Liver (tissue), 9 donors: ENCODE measurements around the gene NRG2. TPM values are rescaled to one million over a fixed set of nuclear protein-coding genes. Genes with fewer than 3 reads are reported as not detected.

Experiments
- DNase-seq: peaks from one replicate; pipeline ENCODE4 v3.0.0-alpha.2; 2017; ENCODE audit warnings: low spot score
- H3K27ac ChIP-seq, 2 donors: one replicate each; pipeline ENCODE4 v1.7.0; 2013; ENCODE audit warnings: inconsistent platforms in 2 of 2, low read length in 2 of 2, control low read depth in 1 of 2, low read depth in 1 of 2, mild to moderate bottlenecking in 1 of 2
- H3K27me3 ChIP-seq, 4 donors: one replicate each; pipeline versions ENCODE4 v1.6.1 to v1.7.0; 2013; ENCODE audit warnings: low read length in 3 of 4, inconsistent platforms in 1 of 4, mild to moderate bottlenecking in 1 of 4, moderate library complexity in 1 of 4; ENCODE audit not compliant: control insufficient read depth in 4 of 4, insufficient read depth in 4 of 4
- H3K36me3 ChIP-seq, 4 donors: one replicate each; pipeline versions ENCODE4 v1.6.1 to v1.7.0; 2013; ENCODE audit warnings: low read length in 3 of 4, mild to moderate bottlenecking in 3 of 4, low read depth in 1 of 4, moderate library complexity in 1 of 4; ENCODE audit not compliant: control insufficient read depth in 4 of 4, insufficient read depth in 3 of 4
- H3K4me1 ChIP-seq, 4 donors: one replicate each; pipeline versions ENCODE4 v1.6.1 to v1.7.0; 2013; ENCODE audit warnings: low read length in 3 of 4, mild to moderate bottlenecking in 3 of 4, moderate library complexity in 1 of 4; ENCODE audit not compliant: control insufficient read depth in 4 of 4, insufficient read depth in 4 of 4
- H3K4me3 ChIP-seq, 3 donors: one replicate each; pipeline versions ENCODE4 v1.6.1 to v1.7.0; 2013; ENCODE audit warnings: low read length in 3 of 3, control low read depth in 1 of 3, low read depth in 1 of 3, mild to moderate bottlenecking in 1 of 3
- H3K9ac ChIP-seq, 2 donors: one replicate each; pipeline ENCODE4 v1.7.0; 2013; ENCODE audit warnings: low read length in 2 of 2, mild to moderate bottlenecking in 2 of 2, moderate library complexity in 2 of 2, control low read depth in 1 of 2, low read depth in 1 of 2
- H3K9me3 ChIP-seq, 4 donors: one replicate each; pipeline versions ENCODE4 v1.6.1 to v1.7.0; 2013; ENCODE audit warnings: low read length in 3 of 4; ENCODE audit not compliant: control insufficient read depth in 4 of 4
- EGR1 ChIP-seq, 2 donors: IDR thresholded peaks; 2 replicates each; pipeline ENCODE4 v1.6.1; 2016 to 2018; ENCODE audit warnings: antibody characterized with exemption in 2 of 2, low read depth in 2 of 2
- FOXA1 ChIP-seq: IDR thresholded peaks from 2 replicates; pipeline ENCODE4 v1.6.1; 2016; ENCODE audit warnings: antibody characterized with exemption
- FOXA2 ChIP-seq: IDR thresholded peaks from 2 replicates; pipeline ENCODE4 v1.6.1; 2016; ENCODE audit warnings: antibody characterized with exemption
- HNF4A ChIP-seq, 2 donors: conservative IDR thresholded peaks; 2 replicates each; pipeline ENCODE4 v1.6.1; 2016; ENCODE audit warnings: antibody characterized with exemption in 2 of 2, mild to moderate bottlenecking in 2 of 2
- HNF4G ChIP-seq: IDR thresholded peaks from 2 replicates; pipeline ENCODE4 v1.6.1; 2016; ENCODE audit warnings: antibody characterized with exemption
- NR2F2 ChIP-seq: IDR thresholded peaks from 2 replicates; pipeline ENCODE4 v1.6.1; 2016; ENCODE audit warnings: antibody characterized with exemption
- RAD21 ChIP-seq, 2 donors: IDR thresholded peaks; 2 replicates each; pipeline ENCODE4 v1.6.1; 2016; ENCODE audit warnings: antibody characterized with exemption in 2 of 2, mild to moderate bottlenecking in 2 of 2
- RXRA ChIP-seq, 2 donors: IDR thresholded peaks; 2 replicates each; pipeline ENCODE4 v1.6.1; 2017 to 2018; ENCODE audit warnings: antibody characterized with exemption in 2 of 2, mild to moderate bottlenecking in 1 of 2
- SP1 ChIP-seq: IDR thresholded peaks from 2 replicates; pipeline ENCODE4 v1.6.1; 2018; ENCODE audit warnings: antibody characterized with exemption, mild to moderate bottlenecking
- WGBS: extraction: QIAGEN DNeasy Blood & Tissue Kit; methylation state at CpG from one replicate; pipeline ENCODE4 v1.1.7; 2013; 5-methylcytosine and 5-hydroxymethylcytosine counted together
- polyA plus RNA-seq, 2 donors: library from polyadenylated mRNA; stranded (reverse) in 1 of 2; unstranded in 1 of 2; fragments of 200-250 nt in 1 of 2; fragments of >200 nt in 1 of 2; fragmentation: Nextera tagmentation in 1 of 2; extraction: Ambion mirVana in 1 of 2; gene quantifications; one replicate each; pipeline versions ENCODE4 v1.2.1 to v1.2.3, GENCODE V29; 2013 to 2015
- total RNA-seq, 2 donors: library from RNA; depleted of rRNA; stranded (reverse); fragments of >200 nt; gene quantifications; one replicate each; pipeline ENCODE4 v1.2.3, GENCODE V29; 2014
- TF ChIP-seq, protein P1 (sequence below): IDR thresholded peaks from 2 replicates; pipeline ENCODE4 v1.6.1; 2016; ENCODE audit warnings: antibody characterized with exemption
- TF ChIP-seq, protein P2 (sequence below): fragments of 150-350 bp; IDR thresholded peaks from 2 replicates; pipeline ENCODE4 v1.5.1; 2017; ENCODE audit warnings: improper control_type of control experiment, low read depth, low read length; ENCODE audit not compliant: missing input control
- TF ChIP-seq, protein P3 (sequence below): IDR thresholded peaks from 2 replicates; pipeline ENCODE4 v1.6.1; 2016; ENCODE audit warnings: antibody characterized with exemption, mild to moderate bottlenecking
- TF ChIP-seq, protein P4 (sequence below): IDR thresholded peaks from 2 replicates; pipeline ENCODE4 v1.6.1; 2016; ENCODE audit warnings: antibody characterized with exemption
- TF ChIP-seq, protein P5 (sequence below): IDR thresholded peaks from 2 replicates; pipeline ENCODE4 v1.6.1; 2016; ENCODE audit warnings: antibody characterized with exemption
- donor health status: healthy.
- donor health status: healthy.
- donor health status: healthy.
- donor health status: healthy.
- donor health status: healthy.

NRG2 gene
- total and polyA plus RNA-seq, 4 donors = 0.07 to 0.08 TPM; not detected in 2

DNA sequence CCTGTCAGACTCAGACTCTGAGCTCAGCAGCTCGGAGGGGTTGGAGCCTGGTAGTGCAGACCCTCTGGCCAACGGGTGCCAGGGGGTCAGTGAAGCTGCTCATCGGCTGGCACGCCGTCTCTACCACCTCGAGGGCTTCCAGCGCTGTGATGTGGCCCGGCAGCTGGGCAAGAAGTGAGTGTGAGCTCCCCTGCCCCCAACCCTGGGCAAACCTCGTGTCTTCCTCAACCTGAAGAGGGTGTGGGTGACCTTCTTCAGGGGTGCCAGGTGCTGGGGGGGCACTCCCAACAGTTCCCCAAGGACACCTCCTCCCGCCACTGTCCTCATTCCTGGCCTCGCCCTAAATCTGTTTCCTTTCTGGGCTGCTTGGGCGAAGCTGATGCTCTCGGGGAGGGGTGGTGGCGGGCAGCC is 228.9 kb downstream of the NRG2 start:
- Histone ChIP-seq H3K27me3 (no peaks in the 10 kb centered on the region), H3K4me3 (no peak overlapping the region), H3K4me1 (no peaks in the 10 kb centered on the region), H3K9ac (no peak overlapping the region), H3K36me3 (no peaks in the 10 kb centered on the region), H3K9me3 (no peaks in the 10 kb centered on the region), H3K27ac (no peak overlapping the region)
- TF ChIP-seq SP1 = no peak
- TF ChIP-seq FOXA1 = no peak
- no peak for TF ChIP-seq HNF4A (conservative IDR thresholded peaks at IDR 0.05)
- TF ChIP-seq HNF4G = no peak
- TF ChIP-seq NR2F2 = no peak
- TF ChIP-seq, protein P1, sequence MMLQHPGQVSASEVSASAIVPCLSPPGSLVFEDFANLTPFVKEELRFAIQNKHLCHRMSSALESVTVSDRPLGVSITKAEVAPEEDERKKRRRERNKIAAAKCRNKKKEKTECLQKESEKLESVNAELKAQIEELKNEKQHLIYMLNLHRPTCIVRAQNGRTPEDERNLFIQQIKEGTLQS = no peak
- 89% methylated on average over 14 of the region's 14 CpGs for WGBS
- DNase-seq = no peak

DNA sequence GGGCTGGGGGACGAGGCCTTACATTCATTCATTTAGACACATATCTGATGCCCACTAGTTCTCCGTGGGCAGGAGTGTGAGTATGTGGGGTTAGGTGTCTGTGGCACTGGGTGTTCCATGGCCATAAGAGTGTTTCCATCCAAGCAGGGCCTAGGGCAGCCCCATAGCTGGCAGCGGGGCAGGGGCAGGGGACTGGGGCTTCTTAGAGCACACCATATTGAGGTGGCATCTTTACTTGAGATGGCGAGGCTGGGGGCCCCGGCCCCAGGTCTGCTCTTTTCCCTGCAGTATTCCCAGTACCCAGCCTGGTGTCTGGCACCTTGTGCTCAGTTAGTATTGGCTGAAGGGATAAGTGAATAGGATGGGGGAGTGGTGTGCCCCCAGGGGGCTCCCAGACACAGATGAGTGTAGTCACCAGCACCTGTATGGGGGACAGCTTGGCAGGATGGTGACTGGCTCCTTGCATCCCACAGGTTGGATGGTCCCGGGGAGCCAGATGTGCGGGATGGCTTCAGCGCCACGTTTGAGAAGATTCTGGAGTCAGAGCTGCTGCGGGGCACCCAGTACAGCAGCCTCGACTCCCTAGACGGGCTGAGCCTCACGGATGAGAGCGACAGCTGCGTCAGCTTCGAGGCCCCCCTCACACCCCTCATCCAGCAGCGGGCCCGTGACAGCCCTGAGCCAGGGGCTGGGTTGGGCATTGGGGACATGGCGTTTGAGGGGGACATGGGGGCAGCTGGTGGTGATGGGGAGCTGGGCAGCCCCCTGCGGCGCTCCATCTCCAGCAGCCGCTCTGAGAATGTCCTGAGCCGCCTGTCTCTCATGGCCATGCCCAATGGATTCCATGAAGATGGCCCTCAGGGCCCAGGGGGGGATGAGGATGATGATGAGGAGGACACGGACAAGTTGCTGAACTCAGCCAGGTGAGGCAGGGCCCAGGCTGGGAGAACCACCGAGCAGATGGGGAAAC is 230.0 kb downstream of the NRG2 start:
- Histone ChIP-seq H3K27ac (no peak overlapping the region), H3K27me3 (no peaks in the 10 kb centered on the region), H3K9me3 (no peaks in the 10 kb centered on the region), H3K36me3 (no peaks in the 10 kb centered on the region), H3K9ac (no peak overlapping the region), H3K4me3 (no peak overlapping the region), H3K4me1 (no peaks in the 10 kb centered on the region)
- WGBS = 92% methylated on average over 25 of the region's 25 CpGs
- DNase-seq = no peak
- TF ChIP-seq FOXA2 (no peak), NR2F2 (no peak), FOXA1 (no peak)

DNA sequence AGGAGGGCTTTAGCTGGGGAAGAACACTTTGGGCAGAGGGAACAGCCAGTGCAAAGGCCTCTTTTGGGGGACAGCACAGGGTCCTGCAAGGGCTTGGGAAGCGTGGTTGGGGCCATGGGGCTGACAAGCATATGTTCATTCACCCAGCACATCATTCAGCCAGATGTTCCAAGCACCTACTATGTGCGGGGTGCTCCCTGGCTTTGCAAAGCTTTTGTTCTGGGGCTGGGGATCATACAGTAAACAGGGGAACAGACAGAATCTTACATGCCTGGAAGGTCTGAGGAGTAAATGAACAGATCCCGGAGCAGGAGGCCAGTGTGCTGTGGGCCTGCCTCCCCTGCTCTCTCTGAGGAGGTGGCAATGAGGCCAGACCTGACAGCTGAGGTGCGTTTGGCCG is 230.8 kb downstream of the NRG2 start:
- Histone ChIP-seq H3K9ac (no peak overlapping the region), H3K4me1 (no peaks in the 10 kb centered on the region), H3K27me3 (no peaks in the 10 kb centered on the region), H3K4me3 (no peak overlapping the region), H3K27ac (no peak overlapping the region), H3K9me3 (no peaks in the 10 kb centered on the region), H3K36me3 (no peaks in the 10 kb centered on the region)
- no peak for DNase-seq
- WGBS = 91% methylated on average over 5 of the region's 5 CpGs
- TF ChIP-seq RAD21 (IDR thresholded peaks at IDR 0.05) = no peak
- no peak for TF ChIP-seq FOXA1
- TF ChIP-seq EGR1 (IDR thresholded peaks at IDR 0.05; ENCODE audit: low read depth in 2 of 2) = no peak

DNA sequence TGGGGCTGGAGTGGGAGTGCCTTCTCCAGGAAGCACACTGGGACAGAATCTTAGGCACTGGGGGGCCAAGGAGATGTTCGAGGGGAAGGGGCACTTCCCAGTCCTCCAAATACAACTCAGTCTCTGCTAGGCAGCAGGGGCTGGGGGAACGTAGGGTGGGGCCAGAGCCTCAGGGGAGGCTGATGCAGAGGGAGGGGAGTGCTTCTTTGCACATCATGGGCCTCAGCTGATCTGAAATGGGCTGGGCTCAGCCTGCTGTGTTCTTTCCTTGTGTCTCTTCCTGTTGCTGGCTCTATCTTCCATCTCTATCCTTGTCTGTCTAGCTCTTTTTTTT is 231.9 kb downstream of the NRG2 start:
- Histone ChIP-seq H3K4me3 (no peak overlapping the region), H3K9me3 (no peaks in the 10 kb centered on the region), H3K9ac (no peak overlapping the region), H3K4me1 (no peaks in the 10 kb centered on the region), H3K27me3 (no peaks in the 10 kb centered on the region), H3K27ac (no peak overlapping the region), H3K36me3 (no peaks in the 10 kb centered on the region)
- WGBS = 46% methylated on average over 2 of the region's 2 CpGs
- DNase-seq = no peak
- TF ChIP-seq, protein P2, sequence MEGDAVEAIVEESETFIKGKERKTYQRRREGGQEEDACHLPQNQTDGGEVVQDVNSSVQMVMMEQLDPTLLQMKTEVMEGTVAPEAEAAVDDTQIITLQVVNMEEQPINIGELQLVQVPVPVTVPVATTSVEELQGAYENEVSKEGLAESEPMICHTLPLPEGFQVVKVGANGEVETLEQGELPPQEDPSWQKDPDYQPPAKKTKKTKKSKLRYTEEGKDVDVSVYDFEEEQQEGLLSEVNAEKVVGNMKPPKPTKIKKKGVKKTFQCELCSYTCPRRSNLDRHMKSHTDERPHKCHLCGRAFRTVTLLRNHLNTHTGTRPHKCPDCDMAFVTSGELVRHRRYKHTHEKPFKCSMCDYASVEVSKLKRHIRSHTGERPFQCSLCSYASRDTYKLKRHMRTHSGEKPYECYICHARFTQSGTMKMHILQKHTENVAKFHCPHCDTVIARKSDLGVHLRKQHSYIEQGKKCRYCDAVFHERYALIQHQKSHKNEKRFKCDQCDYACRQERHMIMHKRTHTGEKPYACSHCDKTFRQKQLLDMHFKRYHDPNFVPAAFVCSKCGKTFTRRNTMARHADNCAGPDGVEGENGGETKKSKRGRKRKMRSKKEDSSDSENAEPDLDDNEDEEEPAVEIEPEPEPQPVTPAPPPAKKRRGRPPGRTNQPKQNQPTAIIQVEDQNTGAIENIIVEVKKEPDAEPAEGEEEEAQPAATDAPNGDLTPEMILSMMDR = no peak
- TF ChIP-seq EGR1 (IDR thresholded peaks at IDR 0.05; ENCODE audit: low read depth in 2 of 2) (no peak), RXRA (IDR thresholded peaks at IDR 0.05) (no peak)
- TF ChIP-seq, protein P3, sequence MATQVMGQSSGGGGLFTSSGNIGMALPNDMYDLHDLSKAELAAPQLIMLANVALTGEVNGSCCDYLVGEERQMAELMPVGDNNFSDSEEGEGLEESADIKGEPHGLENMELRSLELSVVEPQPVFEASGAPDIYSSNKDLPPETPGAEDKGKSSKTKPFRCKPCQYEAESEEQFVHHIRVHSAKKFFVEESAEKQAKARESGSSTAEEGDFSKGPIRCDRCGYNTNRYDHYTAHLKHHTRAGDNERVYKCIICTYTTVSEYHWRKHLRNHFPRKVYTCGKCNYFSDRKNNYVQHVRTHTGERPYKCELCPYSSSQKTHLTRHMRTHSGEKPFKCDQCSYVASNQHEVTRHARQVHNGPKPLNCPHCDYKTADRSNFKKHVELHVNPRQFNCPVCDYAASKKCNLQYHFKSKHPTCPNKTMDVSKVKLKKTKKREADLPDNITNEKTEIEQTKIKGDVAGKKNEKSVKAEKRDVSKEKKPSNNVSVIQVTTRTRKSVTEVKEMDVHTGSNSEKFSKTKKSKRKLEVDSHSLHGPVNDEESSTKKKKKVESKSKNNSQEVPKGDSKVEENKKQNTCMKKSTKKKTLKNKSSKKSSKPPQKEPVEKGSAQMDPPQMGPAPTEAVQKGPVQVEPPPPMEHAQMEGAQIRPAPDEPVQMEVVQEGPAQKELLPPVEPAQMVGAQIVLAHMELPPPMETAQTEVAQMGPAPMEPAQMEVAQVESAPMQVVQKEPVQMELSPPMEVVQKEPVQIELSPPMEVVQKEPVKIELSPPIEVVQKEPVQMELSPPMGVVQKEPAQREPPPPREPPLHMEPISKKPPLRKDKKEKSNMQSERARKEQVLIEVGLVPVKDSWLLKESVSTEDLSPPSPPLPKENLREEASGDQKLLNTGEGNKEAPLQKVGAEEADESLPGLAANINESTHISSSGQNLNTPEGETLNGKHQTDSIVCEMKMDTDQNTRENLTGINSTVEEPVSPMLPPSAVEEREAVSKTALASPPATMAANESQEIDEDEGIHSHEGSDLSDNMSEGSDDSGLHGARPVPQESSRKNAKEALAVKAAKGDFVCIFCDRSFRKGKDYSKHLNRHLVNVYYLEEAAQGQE = no peak
- TF ChIP-seq, protein P4, sequence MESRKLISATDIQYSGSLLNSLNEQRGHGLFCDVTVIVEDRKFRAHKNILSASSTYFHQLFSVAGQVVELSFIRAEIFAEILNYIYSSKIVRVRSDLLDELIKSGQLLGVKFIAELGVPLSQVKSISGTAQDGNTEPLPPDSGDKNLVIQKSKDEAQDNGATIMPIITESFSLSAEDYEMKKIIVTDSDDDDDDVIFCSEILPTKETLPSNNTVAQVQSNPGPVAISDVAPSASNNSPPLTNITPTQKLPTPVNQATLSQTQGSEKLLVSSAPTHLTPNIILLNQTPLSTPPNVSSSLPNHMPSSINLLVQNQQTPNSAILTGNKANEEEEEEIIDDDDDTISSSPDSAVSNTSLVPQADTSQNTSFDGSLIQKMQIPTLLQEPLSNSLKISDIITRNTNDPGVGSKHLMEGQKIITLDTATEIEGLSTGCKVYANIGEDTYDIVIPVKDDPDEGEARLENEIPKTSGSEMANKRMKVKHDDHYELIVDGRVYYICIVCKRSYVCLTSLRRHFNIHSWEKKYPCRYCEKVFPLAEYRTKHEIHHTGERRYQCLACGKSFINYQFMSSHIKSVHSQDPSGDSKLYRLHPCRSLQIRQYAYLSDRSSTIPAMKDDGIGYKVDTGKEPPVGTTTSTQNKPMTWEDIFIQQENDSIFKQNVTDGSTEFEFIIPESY = no peak
- TF ChIP-seq, protein P5, sequence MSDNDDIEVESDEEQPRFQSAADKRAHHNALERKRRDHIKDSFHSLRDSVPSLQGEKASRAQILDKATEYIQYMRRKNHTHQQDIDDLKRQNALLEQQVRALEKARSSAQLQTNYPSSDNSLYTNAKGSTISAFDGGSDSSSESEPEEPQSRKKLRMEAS = no peak
